BE2C (cell line): ENCODE data around the gene C6orf132.

Experiments
- DNase-seq: peaks from one replicate; pipeline ENCODE4 v3.0.0-alpha.2; 2020
- H3K27me3 ChIP-seq: fragments of 250-450 bp; sonication (Bioruptor Pico); 2 replicates; pipeline ENCODE4 v1.5.1; 2020; ENCODE audit warnings: mild to moderate bottlenecking
- H3K36me3 ChIP-seq: fragments of 250-450 bp; sonication (Bioruptor Pico); 2 replicates; pipeline ENCODE4 v1.5.1; 2020; ENCODE audit warnings: mild to moderate bottlenecking
- H3K4me1 ChIP-seq: fragments of 250-450 bp; sonication (Bioruptor Pico); 2 replicates; pipeline ENCODE4 v1.5.1; 2020
- H3K4me3 ChIP-seq: 2 replicates; pipeline ENCODE4 v1.5.1; 2011; ENCODE audit warnings: low read depth, low read length
- H3K9me3 ChIP-seq: fragments of 250-450 bp; sonication (Bioruptor Pico); 2 replicates; pipeline ENCODE4 v1.5.1; 2020
- CTCF ChIP-seq: IDR thresholded peaks from 2 replicates; pipeline ENCODE4 v1.5.1; 2012; ENCODE audit warnings: mild to moderate bottlenecking, low read depth, low read length

C6orf132 gene

DNA sequence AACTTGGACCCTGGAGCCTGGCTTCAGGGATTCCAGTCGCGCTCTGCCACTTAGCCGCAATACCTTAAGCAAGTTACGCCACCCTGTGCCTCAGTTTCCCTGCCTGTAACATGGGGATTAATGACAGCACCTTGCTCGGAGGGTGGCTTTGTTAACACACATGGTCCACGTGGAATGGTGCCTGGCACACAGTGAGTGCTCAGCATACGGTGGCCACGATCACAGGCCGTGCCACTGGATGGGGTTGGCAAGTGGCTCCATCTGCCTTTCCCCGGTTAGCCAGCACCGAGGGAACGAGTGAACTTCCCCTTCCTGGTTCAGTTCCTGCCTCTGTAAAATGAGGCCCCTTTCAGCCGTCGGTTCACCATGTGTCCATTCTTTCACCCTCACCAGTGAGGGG, 17.2 kb downstream of the C6orf132 start:
- Histone ChIP-seq H3K27me3 (no peaks in the 10 kb centered on the region), H3K36me3 (no peaks in the 10 kb centered on the region), H3K4me3 (no peak overlapping the region), H3K4me1 (peaks cover 5% of the 10 kb centered on the region), H3K9me3 (no peaks in the 10 kb centered on the region)
- DNase-seq = no peak
- no peak for TF ChIP-seq CTCF

GRCh38 chr6:42124223-42124836, 18.1 kb downstream of the C6orf132 start:
- H3K4me1 ChIP-seq = peaks cover 5% of the 10 kb centered on the region
- no peak overlapping the region for H3K4me3 ChIP-seq
- no peak for DNase-seq
- H3K9me3 ChIP-seq = no peaks in the 10 kb centered on the region
- no peak for TF ChIP-seq CTCF
- no peaks in the 10 kb centered on the region for H3K27me3 ChIP-seq
- no peaks in the 10 kb centered on the region for H3K36me3 ChIP-seq

DNA sequence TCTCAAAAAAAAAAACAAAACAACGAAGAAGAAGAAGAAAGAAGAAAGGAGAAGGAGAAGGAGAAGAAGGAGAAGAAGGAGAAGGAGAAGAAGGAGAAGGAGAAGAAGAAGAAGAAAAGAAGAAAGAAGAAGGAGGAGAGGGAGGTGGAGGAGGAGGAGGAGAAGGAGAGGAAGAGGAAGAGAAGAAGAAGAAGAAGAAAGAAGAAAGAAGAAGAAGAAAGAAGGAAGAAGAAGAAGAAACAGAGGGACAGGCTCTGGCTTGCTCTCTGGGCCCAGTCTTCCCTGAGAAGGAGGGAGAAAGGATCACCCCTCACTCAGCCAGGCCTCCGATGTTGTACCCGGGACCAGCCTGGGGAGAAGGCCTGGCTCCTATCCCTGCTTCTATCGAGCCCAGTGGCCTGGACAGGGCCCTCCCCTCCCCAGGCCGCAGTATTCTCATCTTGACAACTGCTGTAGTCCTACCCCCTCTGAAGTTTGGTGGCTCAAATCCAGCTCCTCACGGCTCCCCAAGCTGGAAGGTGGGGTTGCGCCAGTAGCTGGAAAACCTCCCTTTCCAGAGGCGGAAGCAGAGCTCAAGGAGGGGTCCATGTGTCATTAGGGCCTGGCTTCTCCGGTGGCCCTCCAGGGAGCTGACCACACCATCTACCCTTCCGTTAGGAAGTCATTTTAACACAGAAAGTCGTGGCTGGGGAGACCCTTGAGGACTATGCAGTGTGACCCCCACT, 18.9 kb downstream of the C6orf132 start:
- H3K4me3 ChIP-seq = no peak overlapping the region
- DNase-seq = no peak
- no peaks in the 10 kb centered on the region for H3K27me3 ChIP-seq
- H3K4me1 ChIP-seq = no peaks in the 10 kb centered on the region; the same call in 1 of the 2 replicates
- TF ChIP-seq CTCF = no peak
- H3K36me3 ChIP-seq = no peaks in the 10 kb centered on the region
- no peaks in the 10 kb centered on the region for H3K9me3 ChIP-seq

GRCh38 chr6:42120895-42121865, 21.2 kb downstream of the C6orf132 start:
- DNase-seq = no peak
- peaks cover 2% of the 10 kb centered on the region; the same call in 1 of the 2 replicates for H3K4me1 ChIP-seq
- TF ChIP-seq CTCF = no peak

GRCh38 chr6:42118162-42119001, 24.0 kb downstream of the C6orf132 start:
- Histone ChIP-seq H3K4me1 (0 out of 2 replicates have a peak, but pooled peaks cover 2% of the 10 kb centered on the region), H3K36me3 (no peaks in the 10 kb centered on the region), H3K27me3 (no peaks in the 10 kb centered on the region), H3K9me3 (no peaks in the 10 kb centered on the region), H3K4me3 (no peak overlapping the region)
- no peak for DNase-seq
- TF ChIP-seq CTCF = no peak

More at GRCh38 chr6:42120895-42121865, 21.2 kb downstream of the C6orf132 start:
- no peak overlapping the region for H3K4me3 ChIP-seq
- H3K27me3 ChIP-seq = no peaks in the 10 kb centered on the region
- no peaks in the 10 kb centered on the region for H3K36me3 ChIP-seq
- no peaks in the 10 kb centered on the region for H3K9me3 ChIP-seq
